TTC549 (cell line): Measurements from ENCODE around the gene CES2.
"Not testable (repeated sequence)": the region's sequence is repeated elsewhere in the genome, so short reads cannot be mapped to it uniquely, and the experiment has no call there.

Source experiments
- FAIRE-seq: peaks from 2 replicates; lab custom pipeline; 2012; peaks lifted over from hg19 to GRCh38; lab: Jason Lieb, UNC

The CES2 gene

DNA sequence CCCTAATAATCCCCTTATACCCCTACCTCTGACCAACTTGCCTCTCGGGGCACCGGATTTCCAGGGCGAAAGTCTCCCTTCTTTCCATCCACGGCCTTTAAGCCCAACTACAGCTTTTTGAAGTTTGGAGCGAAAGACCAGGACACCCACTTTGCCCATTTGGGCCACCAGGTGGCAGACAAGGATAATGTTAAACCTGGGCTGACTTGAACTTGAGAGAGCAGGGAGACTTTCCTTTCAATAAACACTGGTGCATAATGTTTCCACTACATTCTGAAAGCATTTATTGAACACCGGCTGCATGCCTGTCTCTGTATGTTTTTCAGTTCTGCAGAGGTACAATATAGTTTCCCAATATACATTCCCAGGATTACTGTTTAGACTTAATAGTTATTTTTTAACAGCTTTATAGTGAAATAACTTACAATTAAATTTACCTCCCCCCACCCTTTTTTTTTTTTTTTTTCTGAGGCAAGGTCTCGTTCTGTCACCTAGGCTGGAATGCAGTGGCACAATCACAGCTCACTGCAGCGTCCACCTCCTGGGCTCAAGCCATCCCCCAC, 18.9 kb downstream of the CES2 start:
- no peak for FAIRE-seq

DNA sequence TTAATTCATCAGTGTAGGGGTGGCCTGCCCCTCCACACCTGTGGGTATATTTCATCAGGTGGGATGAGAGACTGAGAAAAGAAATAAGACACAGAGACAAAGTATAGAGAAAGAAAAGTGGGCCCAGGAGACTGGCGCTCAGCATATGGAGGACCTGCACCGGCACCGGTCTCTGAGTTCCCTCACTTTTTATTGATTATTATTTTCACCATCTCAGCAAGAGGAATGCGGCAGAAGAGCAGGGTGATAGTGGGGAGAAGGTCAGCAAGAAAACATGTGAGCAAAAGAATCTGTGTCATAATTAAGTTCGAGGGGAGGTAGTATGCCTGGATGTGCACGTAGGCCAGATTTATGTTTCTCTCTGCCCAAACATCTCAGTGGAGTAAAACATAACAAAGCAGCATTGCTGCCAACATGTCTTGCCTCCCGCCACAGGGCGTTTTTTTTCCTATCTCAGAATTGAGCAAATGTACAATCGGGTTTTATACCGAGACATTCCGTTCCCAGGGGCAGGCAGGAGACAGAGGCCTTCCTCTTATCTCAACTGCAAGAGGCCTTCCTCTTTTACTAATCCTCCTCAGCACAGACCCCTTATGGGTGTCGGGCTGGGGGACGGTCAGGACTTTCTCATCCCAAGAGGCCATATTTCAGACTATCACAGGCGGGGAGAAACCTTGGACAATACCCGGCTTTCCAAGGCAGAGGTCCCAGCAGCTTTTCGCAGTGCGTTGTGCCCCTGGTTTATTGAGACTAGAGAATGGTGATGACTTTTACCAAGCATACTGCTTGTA, 20.2 kb downstream of the CES2 start:
- not testable (repeated sequence) for FAIRE-seq

DNA sequence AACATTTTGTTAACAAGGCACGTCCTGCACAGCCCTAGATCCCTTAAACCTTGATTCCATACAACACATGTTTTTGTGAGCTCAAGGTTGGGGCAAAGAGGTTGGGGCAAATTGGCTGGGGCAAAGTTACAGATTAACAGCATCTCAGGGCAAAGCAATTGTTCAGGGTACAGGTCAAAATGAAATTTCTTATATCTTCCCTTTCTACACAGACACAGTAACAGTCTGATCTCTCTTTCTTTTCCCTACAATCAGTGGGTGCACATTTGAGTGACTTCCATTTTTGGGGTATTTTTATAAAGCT, 20.8 kb downstream of the CES2 start:
- not testable (repeated sequence) for FAIRE-seq

DNA sequence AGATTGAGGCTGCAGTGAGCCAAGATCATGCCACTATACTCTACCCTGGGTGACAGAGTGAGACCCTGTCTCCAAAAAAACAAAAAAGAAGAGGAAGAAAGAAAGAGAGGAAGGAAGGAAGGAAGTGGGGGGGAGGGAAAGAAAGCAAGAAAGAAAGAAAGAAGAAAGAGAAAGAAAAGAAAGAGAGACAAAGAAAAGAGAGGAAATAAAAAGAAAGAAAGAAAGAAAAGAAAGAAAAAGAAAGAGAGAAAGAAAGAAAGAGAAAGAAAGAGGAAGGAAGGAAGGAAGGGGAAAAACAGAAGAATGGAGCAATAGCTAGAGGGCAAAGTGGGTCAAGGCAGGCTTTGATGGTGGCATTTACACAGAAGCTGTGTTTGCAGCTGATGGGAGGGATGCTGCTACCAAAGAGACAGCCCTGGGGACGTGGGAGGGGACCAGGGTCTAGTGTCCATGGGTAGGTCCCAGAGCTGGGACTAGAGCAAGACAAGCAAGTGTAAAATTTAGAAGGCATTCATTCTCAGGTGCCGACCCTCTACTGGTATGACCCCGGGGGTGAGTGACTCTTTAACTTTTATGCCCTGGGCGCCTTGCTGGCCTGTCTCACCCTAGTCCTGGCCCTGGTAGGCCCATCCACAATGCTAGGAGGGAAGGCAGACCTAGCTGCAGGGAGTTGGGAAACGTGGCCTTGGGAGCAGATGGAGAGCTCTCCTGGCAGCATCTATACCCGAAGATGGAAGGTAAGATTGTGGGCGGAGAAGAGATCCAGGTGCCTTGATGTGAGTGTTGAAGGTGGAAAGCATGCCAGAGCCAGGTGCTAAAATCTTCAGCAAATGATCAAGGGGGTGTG, 23.8 kb downstream of the CES2 start:
- FAIRE-seq, result no peak

DNA sequence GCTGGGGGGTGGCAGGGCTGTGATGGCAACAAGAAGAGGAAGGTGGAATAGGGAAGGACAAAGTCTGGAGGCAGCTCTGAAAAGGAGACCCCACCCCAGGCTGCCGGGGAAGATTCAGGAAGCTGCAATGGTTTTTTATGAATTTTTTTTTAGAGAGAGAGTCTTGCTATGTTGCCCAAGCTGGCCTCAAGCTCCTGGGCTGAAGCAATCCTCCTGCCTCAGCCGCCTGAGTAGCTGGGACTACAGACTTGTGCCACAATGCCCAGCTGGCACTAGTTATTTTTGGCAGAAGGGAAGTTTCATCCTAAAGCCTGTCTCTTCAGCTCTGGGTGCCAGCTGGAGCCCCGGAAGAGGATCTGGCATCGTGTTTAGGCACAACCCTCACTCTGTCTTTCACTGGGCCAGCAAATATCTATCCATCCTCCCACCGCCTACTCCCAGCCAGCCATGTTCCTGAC, 24.4 kb downstream of the CES2 start:
- no peak for FAIRE-seq

DNA sequence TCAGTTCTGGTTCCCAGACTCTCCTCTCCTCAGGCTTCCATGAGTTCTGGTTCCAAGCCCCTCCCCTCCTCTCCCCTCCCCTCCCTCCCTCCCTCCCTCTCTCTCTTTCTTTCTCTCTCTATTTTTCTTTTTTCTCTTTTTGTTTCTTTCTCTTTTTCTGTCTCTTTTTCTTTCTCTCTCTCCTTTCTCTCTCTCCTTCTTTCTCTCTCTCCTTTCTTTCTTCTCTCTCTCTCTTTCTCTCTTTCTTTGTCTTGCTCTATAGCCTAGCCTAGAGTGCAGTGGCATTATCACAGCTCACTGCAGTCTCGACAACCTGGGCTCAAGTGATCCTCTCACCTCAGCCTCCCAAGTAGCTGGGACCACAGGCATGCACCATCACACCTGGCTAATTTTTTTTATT, 25.0 kb downstream of the CES2 start:
- FAIRE-seq, result no peak

DNA sequence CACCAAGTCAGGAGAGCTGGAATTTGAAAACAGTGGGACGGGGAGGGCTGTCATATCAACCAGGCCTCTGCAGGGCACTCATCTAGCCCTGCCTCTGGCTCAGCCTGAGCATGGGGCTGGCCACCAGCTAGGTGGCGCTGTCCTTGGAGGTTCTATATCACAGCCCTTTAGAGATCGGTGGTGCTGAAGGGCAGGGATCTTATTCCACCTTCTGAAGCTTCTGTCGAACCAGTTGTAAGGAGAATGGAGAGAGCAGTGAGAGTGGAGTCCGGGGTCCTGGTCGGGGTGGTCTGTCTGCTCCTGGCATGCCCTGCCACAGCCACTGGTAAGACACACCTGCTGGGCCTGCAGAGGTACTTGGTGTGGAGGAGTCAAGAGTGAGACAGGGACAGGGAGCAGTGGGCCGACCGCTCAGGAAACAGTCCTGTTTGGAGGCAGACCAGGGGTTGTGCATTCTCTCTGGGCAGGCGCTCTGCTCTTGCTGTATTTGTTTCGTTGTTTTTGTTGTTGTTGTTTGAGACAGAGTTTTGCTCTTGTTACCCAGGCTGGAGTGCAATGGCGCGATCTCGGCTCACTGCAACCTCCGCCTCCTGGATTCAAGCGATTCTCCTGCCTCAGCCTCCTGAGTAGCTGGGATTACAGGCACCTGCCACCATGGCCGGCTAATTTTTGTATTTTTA, 25.9 kb downstream of the CES2 start, which contains the start of gene CES3:
TSS of gene CES3 (plus strand) at position 202 of the 680 bp plus-strand sequence. CDS start at position 244, 42 bp downstream.
- no peak for FAIRE-seq

DNA sequence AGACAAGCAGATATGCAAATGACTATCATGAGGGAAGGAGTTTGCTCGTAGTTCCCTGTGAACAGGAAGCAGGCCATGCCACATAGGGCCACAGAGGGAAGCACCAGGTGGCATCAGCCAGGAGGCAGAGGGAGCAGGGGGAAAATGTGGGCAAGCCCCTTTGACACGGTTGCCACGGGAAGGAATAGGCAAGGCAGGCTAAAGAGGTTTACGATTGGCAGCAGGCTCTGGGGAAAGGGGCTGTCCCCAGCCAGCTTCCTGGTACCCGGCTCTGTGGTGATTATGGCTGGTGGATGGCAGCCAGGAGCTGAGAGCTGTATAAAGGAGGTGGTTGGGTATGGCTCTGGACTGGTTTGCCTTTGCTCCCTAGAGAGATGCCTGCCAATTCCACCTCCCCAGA, 26.6 kb downstream of the CES2 start:
- no peak for FAIRE-seq

DNA sequence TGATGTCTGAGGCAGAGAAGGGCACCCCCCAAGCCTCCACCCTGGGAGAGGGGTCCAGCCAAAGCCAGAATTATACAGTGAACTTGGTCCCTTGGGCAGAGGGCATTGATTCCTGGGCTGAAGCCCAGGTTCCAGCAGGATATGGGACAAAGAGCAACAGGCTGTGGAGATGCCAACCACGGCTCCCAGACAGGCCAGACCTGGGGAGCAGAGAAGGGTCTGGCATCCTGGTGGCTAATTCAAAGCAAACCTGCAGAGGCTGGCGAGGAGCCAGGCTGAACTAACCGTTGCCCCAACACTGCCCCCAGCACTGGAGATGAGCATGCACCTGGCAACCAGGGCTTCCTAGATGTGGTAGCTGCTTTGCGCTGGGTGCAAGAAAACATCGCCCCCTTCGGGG, 28.7 kb downstream of the CES2 start:
- no peak for FAIRE-seq

DNA sequence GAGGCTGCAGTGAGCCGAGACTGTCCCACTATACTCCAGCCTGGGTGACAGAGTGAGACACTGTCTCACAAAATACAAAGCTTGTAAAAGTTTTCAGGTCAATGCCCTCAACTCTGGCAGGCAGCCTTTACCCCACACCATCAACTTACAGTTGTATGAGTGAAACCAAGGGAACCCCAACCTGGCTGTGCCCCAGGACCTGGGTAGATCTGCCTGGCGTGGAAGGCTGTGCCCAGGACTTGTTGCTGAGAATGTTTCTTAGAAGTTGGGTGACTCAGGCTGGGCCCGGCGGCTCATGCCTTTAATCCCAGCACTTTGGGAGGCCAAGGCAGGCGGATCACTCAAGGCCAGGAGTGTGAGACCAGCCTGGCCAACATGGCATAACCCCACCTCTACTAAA, 33.5 kb downstream of the CES2 start:
- no peak for FAIRE-seq

DNA sequence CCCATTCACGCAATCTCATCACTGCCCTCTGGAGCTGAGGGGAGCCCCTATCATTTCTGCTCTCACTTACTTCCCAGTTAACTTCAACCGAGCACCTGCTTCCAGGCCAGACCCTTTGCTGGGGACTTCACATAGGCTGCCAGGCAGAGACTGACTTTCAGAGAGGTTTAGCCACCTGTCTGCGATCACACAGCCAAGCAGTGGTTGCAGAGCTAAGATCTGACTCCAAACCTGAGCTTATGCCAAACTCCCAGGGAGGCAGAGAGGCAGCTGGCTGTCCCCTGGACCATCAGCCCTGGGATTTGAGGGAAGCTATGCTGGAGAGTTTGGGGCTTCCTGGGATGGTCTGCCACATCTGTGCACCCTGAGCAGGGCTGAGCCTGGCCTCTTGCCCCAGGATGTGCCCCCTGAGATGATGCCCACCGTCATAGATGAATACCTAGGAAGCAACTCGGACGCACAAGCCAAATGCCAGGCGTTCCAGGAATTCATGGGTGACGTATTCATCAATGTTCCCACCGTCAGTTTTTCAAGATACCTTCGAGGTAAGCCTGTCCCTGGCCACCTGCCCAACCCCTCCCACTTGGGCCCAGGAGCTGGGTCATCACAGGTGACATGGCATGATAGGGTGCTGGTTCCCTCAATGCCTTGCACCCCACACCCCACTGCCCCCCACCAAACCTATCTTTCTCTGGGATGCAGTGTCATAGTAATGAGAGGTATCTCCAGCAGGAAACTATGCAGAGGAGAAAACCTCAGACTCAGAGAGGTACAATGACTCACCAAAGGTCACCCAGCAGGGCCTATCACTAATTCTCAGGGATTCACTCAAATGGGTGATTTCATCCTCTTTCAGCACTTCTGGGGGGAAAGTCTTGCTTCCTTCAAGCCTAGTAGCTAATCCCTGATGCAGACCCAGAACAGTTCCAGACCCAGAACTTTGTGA, 35.7 kb downstream of the CES2 start:
- FAIRE-seq, result no peak

DNA sequence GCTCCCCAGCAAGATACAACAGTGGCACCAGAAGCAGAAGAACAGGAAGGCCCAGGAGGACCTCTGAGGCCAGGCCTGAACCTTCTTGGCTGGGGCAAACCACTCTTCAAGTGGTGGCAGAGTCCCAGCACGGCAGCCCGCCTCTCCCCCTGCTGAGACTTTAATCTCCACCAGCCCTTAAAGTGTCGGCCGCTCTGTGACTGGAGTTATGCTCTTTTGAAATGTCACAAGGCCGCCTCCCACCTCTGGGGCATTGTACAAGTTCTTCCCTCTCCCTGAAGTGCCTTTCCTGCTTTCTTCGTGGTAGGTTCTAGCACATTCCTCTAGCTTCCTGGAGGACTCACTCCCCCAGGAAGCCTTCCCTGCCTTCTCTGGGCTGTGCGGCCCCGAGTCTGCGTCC, 37.7 kb downstream of the CES2 start:
- no peak for FAIRE-seq

DNA sequence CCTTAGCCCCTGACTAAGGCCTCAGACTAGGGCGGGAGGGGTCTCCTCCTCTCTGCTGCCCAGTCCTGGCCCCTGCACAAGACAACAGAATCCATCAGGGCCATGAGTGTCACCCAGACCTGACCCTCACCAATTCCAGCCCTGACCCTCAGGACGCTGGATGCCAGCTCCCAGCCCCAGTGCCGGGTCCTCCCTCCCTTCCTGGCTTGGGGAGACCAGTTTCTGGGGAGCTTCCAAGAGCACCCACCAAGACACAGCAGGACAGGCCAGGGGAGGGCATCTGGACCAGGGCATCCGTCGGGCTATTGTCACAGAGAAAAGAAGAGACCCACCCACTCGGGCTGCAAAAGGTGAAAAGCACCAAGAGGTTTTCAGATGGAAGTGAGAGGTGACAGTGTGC, 38.4 kb downstream of the CES2 start:
- no peak for FAIRE-seq

DNA sequence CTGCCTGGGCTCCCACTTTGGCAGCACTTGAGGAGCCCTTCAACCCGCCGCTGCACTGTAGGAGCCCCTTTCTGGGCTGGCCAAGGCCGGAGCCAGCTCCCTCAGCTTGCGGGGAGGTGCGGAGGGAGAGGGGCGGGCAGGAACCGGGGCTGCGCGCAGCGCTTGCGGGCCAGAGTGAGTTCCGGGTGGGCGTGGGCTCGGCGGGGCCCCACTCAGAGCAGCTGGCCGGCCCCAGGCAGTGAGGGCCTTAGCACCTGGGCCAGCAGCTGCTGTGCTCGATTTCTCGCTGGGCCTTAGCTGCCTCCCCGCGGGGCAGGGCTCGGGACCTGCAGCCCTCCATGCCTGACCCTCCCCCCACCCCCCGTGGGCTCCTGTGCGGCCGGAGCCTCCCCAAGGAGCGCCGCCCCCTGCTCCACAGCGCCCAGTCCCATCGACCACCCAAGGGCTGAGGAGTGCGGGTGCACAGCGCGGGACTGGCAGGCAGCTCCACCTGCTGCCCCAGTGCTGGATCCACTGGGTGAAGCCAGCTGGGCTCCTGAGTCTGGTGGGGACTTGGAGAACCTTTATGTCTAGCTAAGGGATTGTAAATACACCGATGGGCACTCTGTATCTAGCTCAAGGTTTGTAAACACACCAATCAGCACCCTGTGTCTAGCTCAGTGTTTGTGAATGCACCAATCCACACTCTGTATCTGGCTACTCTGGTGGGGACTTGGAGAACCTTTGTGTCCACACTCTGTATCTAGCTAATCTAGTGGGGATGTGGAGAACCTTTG, 39.0 kb downstream of the CES2 start:
- not testable (repeated sequence) for FAIRE-seq

DNA sequence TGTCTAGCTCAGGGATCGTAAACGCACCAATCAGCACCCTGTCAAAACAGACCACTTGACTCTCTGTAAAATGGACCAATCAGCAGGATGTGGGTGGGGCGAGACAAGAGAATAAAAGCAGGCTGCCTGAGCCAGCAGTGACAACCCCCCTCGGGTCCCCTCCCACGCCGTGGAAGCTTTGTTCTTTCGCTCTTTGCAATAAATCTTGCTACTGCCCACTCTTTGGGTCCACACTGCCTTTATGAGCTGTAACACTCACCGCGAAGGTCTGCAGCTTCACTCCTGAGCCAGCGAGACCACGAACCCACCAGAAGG, 39.6 kb downstream of the CES2 start:
- not testable (repeated sequence) for FAIRE-seq

DNA sequence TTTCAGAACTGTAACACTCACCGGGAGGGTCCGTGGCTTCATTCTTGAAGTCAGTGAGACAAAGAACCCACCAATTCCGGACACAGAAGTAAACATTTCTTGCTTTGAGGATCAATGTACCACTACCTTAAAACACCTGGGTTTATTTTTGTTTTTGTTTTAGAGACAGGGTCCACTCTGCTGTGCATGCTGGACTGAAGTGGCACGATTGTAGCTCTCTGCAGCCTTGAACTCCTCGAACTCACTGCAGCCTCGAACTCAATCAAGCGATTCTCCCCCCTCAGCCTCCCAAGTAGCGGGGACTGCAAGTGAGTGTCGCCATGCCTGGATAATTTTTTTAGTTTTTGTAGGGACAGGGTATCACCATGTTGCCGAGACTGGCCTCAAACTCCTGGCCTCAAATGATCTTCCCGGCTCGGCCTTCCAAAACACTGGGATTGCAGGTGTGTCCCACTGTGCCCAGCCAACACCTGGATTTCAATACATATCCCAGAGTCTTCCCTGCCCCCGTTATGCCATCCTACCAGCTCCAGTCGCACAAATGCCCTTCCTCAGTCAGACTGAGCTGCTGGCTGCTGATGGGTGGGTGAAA, 40.1 kb downstream of the CES2 start:
- no peak for FAIRE-seq

DNA sequence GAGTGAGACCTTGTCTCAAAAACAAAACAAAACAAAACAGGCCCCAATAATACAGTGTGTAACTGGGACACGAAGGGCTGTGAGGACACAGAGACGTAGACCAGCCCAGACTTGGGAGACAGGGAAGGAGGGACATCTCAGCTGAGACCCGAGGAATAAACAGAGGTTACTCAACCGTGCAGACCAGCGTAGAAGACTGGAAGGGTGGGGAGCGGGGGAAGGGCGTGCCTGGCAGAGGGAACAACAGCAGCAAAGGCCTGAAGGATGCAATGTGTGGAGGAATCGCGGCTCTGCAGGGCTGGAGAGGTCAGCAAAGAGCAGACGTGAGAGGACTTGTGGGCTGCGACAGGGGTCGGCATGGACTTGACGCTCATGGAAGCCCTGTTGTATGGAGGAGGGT, 41.4 kb downstream of the CES2 start:
- no peak for FAIRE-seq

DNA sequence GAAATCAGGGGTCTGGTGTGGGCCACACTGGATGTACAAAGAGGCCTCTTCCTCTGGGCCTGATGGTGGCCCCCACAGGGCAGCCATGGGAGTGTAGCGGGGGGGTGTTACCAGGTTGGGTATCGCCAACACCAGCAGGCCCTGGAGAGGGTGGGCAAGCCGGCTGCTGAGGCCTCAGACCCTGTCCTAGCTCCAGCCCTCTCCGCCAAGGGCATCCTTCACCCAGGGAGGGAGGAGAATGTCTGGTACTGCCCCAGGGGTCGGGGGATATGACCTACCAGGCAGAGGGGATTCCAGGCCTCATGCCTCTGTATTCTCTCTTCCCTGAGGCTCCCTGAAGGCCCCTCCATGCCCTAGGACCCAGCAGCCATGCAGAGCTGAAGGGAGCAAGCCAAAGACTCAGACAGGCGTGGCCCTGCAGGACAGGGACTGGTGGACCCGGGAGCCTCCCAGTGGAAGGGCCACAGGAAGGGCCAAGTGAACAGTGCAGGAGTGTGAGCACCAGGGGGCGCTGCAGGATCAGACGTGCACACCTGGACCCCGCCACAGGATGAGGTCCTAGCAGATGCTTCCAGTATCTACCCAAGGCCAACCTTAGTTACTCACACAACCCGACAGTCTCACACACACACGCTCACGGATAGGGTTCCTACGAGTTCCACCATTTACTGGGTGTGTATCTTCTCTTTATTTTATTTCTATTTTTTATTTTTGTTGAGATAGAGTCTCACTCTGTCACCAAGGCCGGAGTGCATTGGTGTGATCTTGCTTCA, 42.2 kb downstream of the CES2 start:
- no peak for FAIRE-seq

DNA sequence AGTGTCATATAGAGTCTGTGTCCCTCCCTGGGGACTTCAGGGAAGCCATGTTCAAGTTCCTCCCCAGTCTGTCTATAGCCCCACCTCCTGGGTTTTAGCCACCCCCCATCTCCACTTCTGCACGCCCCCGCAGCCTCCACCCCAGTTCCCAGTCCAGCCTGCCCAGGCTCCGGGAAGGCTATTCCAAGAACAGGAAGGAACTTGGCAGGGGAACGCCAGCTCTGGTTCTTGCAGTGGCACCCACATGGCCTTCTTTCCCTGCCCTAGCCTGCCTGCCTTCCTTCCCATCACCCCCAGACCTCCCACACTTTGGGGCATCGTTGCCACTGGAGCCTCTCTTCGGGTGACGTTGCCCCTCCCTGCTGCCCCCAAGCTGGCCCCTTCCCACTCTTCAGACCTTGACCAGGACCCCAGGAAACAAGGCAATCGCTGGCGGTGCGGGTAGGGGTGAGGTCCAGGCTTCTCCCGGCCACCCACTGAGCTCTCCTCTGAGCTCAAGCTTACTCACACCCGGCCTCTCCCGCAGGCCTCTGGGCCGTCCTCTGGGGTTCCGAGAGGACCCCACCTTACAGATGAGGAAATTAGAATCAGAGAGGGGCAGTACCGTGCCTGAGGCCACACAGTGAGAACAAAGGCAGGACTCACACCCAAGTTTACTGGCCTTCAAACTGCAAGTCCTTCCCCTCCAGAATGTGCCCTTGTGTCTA, 43.8 kb downstream of the CES2 start:
- no peak for FAIRE-seq
